ENCODE data around the gene CHRNA7. TPM values are rescaled to one million over a fixed set of nuclear protein-coding genes. Genes with fewer than 3 reads are reported as not detected.

Gene CHRNA7
- total RNA-seq, 1 donor from 2014 or later: 2.6 TPM

DNA sequence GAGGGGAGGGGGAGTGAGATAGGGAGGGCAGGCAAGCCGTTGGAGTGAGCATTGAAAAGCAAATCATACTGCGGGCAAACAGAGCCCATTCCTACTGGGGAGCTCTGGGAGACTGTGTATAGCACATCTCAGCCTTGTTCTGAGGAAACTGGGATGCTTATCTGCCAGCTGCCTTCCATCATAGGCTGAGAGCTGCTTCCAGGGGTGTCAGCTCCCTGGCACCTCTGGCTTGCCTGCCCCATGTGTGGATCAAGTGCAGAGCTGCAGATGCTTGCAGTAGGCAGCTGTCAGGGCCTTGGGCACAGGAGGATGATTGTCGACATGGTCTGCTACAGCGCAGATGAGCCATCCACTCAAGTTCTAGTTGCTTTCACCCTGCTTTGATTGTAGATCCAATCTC, 86.8 kb downstream of the CHRNA7 start:
- no peak for TF ChIP-seq CTCF (IDR thresholded peaks at IDR 0.05)
- intact Hi-C loops (cut with DNase I): no loop called here

GRCh38 chr15:32119286-32119685, 89.0 kb downstream of the CHRNA7 start:
- H3K4me1 ChIP-seq: no peaks in the 10 kb centered on the region
- TF ChIP-seq CTCF (IDR thresholded peaks at IDR 0.05): no peak
- no peaks in the 10 kb centered on the region for H3K9me3 ChIP-seq
- intact Hi-C loops (cut with DNase I): no loop called here
- no peak overlapping the region for H3K4me3 ChIP-seq
- H3K27ac ChIP-seq: no peak overlapping the region
- DNase-seq (ENCODE audit: low spot score in 2 of 2): no peak
- H3K27me3 ChIP-seq: no peaks in the 10 kb centered on the region
- H3K36me3 ChIP-seq: no peaks in the 10 kb centered on the region

More for the DNA sequence above, 86.8 kb downstream of the CHRNA7 start:
- Histone ChIP-seq H3K4me3 (no peak overlapping the region), H3K36me3 (no peaks in the 10 kb centered on the region), H3K27me3 (no peaks in the 10 kb centered on the region), H3K4me1 (no peaks in the 10 kb centered on the region), H3K27ac (no peak overlapping the region), H3K9me3 (no peaks in the 10 kb centered on the region)
- no peak for DNase-seq (ENCODE audit: low spot score in 2 of 2)

GRCh38 chr15:32119694-32120330, 89.5 kb downstream of the CHRNA7 start:
- intact Hi-C loops (cut with DNase I): no loop called here
- no peaks in the 10 kb centered on the region for H3K27me3 ChIP-seq
- no peaks in the 10 kb centered on the region for H3K4me1 ChIP-seq
- DNase-seq (ENCODE audit: low spot score in 2 of 2): no peak
- H3K36me3 ChIP-seq: no peaks in the 10 kb centered on the region
- no peak overlapping the region for H3K4me3 ChIP-seq
- no peak for TF ChIP-seq CTCF (IDR thresholded peaks at IDR 0.05)
- no peaks in the 10 kb centered on the region for H3K9me3 ChIP-seq
- no peak overlapping the region for H3K27ac ChIP-seq

DNA sequence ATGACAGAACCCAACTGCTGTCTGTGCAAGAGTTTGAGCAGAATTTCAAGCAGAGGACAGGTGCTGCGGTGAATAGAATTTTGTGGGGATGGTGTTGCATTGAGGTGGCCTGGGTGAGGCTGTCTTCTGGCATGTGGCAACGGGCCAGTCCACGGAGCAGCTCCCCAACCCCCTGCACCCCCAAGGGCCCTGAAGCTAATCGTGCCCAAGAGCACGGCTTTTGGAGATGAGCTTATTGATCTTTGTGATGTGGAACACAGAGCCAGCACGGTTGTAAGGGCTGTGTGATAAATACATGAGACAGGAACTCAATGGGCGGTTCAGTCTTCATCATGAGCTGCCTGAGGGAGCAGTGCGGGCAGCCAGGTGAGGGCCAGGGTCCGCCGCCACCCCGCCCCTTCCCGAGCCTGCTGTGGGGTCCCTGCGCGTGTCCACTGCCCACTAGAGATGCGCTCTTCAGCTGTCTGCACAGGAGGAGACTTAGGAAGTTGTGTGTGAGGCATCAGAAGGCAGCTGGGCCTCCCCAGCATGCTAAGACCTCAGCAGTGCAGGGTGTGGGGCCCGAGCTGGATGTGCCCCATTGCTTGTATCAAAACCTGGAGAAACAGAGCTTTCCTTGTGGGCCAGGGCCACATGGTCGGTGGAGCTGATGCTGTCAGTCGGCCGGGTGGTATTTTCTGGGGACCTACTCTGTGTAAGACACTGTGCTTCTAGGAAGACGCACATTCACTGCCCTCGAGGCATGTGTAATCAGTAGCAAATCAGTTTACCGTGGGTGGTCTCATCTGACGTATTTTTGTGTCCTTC, 90.5 kb downstream of the CHRNA7 start:
- no peak for TF ChIP-seq CTCF (IDR thresholded peaks at IDR 0.05)
- Histone ChIP-seq H3K4me3 (no peak overlapping the region), H3K4me1 (no peaks in the 10 kb centered on the region), H3K9me3 (no peaks in the 10 kb centered on the region), H3K36me3 (no peaks in the 10 kb centered on the region), H3K27me3 (no peaks in the 10 kb centered on the region), H3K27ac (no peak overlapping the region)
- intact Hi-C loops (cut with DNase I): no loop called here
- no peak for DNase-seq (ENCODE audit: low spot score in 2 of 2)

- H3K9me3 ChIP-seq: no peaks in the 10 kb centered on the region
- no peaks in the 10 kb centered on the region for H3K27me3 ChIP-seq
- intact Hi-C loops (cut with DNase I): no loop called here
- no peaks in the 10 kb centered on the region for H3K4me1 ChIP-seq
- no peak overlapping the region for H3K4me3 ChIP-seq
- no peak for TF ChIP-seq CTCF (IDR thresholded peaks at IDR 0.05)
- no peaks in the 10 kb centered on the region for H3K36me3 ChIP-seq
- DNase-seq (ENCODE audit: low spot score in 2 of 2): no peak
- no peak overlapping the region for H3K27ac ChIP-seq
These were observed 91.0 kb downstream of the CHRNA7 start for GRCh38 chr15:32121384-32121695.

Data from ascending aorta (tissue), 2 donors.